Measurements from ENCODE around the gene CD7.

The CD7 gene

GRCh38 chr17:82318169-82318498 lies 726 bp upstream of the CD7 start:
- DNase-seq = no peak
- H3K27me3 ChIP-seq (ENCODE audit: insufficient read depth, low read depth, severe bottlenecking) = peaks cover 3% of the 10 kb centered on the region
- H3K36me3 ChIP-seq = no peaks in the 10 kb centered on the region
- H3K9me3 ChIP-seq (ENCODE audit: severe bottlenecking) = peaks cover 7% of the 10 kb centered on the region
- no peak overlapping the region for H3K27ac ChIP-seq
- TF ChIP-seq, protein P1, sequence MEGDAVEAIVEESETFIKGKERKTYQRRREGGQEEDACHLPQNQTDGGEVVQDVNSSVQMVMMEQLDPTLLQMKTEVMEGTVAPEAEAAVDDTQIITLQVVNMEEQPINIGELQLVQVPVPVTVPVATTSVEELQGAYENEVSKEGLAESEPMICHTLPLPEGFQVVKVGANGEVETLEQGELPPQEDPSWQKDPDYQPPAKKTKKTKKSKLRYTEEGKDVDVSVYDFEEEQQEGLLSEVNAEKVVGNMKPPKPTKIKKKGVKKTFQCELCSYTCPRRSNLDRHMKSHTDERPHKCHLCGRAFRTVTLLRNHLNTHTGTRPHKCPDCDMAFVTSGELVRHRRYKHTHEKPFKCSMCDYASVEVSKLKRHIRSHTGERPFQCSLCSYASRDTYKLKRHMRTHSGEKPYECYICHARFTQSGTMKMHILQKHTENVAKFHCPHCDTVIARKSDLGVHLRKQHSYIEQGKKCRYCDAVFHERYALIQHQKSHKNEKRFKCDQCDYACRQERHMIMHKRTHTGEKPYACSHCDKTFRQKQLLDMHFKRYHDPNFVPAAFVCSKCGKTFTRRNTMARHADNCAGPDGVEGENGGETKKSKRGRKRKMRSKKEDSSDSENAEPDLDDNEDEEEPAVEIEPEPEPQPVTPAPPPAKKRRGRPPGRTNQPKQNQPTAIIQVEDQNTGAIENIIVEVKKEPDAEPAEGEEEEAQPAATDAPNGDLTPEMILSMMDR (IDR thresholded peaks at IDR 0.05; ENCODE audit: low read depth, low read length) = no peak
- no peak overlapping the region for H3K4me3 ChIP-seq (ENCODE audit: low read depth, low read length)

DNA sequence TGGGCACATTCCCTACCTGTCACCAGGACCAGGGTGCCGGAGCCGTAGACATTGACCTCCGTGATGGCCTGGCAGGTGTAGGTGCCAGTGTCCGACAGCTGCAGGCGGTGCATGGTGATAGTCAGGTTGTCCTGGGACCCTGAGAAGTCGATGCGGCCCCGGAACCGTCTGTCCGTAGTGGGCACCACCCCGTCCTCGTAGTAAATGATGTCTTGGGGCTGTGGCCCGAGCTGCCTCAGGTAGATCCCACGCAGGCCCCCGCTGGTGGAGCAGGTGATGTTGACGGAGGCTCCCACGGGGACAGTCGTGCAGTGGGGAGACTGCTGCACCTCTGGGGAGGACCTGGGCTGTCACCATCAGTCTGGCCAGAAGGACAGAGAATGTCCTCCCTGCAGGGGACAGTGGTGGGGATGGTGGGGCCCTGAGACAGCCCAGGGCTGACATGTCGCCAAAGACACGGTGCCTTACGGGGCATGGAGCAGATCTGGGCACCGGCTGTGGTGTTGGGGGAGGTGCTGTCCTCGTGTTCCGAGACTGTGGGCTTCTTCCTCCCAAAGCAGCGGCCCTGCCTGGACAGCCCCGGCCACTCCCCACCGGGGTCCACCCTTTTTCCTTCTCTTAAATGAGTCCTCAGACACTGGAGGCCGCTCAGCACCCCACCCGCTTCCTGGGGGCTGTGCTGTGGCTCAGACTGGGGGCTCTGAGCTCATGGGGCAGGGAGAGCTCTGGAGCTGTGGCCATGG lies 586 bp downstream of the CD7 start:
- Histone ChIP-seq H3K36me3 (no peaks in the 10 kb centered on the region), H3K4me3 (ENCODE audit: low read depth, low read length) (no peak overlapping the region), H3K9me3 (ENCODE audit: severe bottlenecking) (peaks cover 7% of the 10 kb centered on the region), H3K27me3 (ENCODE audit: insufficient read depth, low read depth, severe bottlenecking) (no peaks in the 10 kb centered on the region), H3K27ac (no peak overlapping the region)
- no peak for DNase-seq
- TF ChIP-seq, protein P1 (IDR thresholded peaks at IDR 0.05; ENCODE audit: low read depth, low read length) = no peak

DNA sequence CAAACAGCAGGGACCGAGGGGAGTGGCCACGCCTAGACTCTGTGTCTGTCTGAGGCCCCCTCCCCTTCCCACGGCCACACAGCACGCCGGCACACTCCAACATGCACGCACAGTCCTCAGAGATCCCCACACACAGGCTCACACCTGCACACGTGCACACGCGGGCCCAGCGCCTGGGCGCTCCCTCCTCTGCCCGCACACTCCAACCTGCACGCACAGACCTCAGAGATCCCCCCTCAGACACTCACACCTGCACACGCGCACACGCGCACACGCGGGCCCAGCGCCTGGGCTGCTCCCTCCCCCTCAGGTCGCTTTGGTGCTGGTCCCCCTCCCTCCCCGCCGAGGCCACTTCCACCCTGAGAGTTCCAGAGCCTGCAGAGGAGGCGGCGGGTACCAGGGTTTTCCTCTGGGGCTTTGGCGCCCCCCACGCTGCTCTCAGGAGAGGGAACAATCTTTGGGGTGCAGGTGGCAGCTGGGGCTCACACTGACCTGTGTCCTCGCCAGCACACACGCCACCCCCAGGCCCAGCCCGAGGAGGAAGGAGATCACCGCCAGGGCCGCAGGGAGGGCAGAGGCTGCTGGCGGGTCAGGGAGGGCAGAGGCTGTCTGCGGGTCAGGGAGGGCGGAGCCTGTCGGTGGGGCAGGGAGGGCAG lies 1.6 kb downstream of the CD7 start:
- no peaks in the 10 kb centered on the region for H3K36me3 ChIP-seq
- no peaks in the 10 kb centered on the region for H3K27me3 ChIP-seq (ENCODE audit: insufficient read depth, low read depth, severe bottlenecking)
- no peak overlapping the region for H3K4me3 ChIP-seq (ENCODE audit: low read depth, low read length)
- no peak for DNase-seq
- H3K27ac ChIP-seq = no peak overlapping the region
- TF ChIP-seq, protein P1 (IDR thresholded peaks at IDR 0.05; ENCODE audit: low read depth, low read length) = no peak
- peaks cover 7% of the 10 kb centered on the region for H3K9me3 ChIP-seq (ENCODE audit: severe bottlenecking)

- TF ChIP-seq, protein P1 (IDR thresholded peaks at IDR 0.05; ENCODE audit: low read depth, low read length) = no peak
- peaks cover 7% of the 10 kb centered on the region for H3K9me3 ChIP-seq (ENCODE audit: severe bottlenecking)
- no peaks in the 10 kb centered on the region for H3K27me3 ChIP-seq (ENCODE audit: insufficient read depth, low read depth, severe bottlenecking)
- no peaks in the 10 kb centered on the region for H3K36me3 ChIP-seq
- no peak overlapping the region for H3K4me3 ChIP-seq (ENCODE audit: low read depth, low read length)
- no peak for DNase-seq
- H3K27ac ChIP-seq = no peak overlapping the region
Measured at GRCh38 chr17:82314727-82315605, 2.4 kb downstream of the CD7 start.

DNA sequence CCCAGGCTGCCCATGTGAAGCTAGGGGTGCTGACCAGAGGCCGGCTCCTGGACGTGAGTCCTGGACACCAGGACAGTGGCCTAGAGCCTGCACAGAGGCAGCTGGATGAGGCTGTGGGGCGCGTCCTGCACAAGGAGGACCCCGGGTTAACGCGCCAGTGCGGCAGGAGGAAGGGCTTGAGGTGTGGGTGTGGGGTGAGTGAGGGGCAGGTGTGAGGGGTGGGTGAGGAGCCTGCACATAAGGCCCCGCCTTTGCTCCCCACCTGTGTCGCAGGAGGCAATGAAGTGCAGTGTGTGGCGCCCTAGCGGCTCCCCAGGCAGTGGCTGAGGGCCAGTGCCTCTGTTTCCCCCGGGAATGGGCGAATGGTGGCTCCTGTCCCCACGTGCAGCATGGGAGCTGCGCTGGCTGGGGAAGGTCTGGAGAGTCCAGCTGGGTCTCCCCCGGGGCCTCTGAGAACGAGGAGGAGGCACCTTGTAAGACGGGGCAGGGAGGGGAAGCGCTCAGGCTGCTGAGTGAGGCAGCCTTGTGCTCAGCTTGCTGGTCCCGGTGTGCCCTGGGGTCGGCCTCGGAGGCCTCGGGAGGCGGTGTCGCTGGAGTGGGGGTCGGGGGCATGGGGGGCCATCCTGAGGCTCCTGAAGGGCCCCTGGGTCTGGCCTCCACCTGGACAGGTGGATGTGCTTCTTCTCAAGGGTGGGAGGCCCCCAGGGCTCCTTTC lies 3.2 kb downstream of the CD7 start:
- Histone ChIP-seq H3K36me3 (no peaks in the 10 kb centered on the region), H3K27ac (no peak overlapping the region), H3K4me3 (ENCODE audit: low read depth, low read length) (no peak overlapping the region), H3K27me3 (ENCODE audit: insufficient read depth, low read depth, severe bottlenecking) (no peaks in the 10 kb centered on the region), H3K9me3 (ENCODE audit: severe bottlenecking) (no peaks in the 10 kb centered on the region)
- no peak for DNase-seq
- TF ChIP-seq, protein P1 (IDR thresholded peaks at IDR 0.05; ENCODE audit: low read depth, low read length) = no peak
